Measurements from ENCODE around the gene TRAK2.

DNA sequence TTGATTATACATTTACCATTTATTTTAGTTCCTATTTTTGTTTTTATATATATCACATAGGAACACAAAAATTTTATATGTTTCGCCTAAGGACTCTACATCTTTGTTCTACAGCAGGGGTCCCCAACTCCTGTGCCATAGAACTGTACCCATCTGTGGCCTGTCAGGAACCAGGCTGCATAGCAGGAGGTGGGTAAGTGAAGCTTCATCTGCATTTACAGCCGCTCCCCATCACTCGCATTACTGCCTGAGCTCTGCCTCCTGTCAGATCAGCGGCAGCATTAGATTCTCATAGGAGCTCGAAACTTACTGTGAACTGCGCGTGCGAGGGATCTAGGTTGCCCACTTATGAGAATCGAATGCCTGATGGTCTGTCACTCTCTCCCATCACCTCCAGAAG is 25.3 kb downstream of the TRAK2 start:
- TF ChIP-seq, protein P1, sequence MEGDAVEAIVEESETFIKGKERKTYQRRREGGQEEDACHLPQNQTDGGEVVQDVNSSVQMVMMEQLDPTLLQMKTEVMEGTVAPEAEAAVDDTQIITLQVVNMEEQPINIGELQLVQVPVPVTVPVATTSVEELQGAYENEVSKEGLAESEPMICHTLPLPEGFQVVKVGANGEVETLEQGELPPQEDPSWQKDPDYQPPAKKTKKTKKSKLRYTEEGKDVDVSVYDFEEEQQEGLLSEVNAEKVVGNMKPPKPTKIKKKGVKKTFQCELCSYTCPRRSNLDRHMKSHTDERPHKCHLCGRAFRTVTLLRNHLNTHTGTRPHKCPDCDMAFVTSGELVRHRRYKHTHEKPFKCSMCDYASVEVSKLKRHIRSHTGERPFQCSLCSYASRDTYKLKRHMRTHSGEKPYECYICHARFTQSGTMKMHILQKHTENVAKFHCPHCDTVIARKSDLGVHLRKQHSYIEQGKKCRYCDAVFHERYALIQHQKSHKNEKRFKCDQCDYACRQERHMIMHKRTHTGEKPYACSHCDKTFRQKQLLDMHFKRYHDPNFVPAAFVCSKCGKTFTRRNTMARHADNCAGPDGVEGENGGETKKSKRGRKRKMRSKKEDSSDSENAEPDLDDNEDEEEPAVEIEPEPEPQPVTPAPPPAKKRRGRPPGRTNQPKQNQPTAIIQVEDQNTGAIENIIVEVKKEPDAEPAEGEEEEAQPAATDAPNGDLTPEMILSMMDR (conservative IDR thresholded peaks at IDR 0.05; ENCODE audit: low read depth, low read length): no peak
- TF ChIP-seq EZH2 (IDR thresholded peaks at IDR 0.05; ENCODE audit: low read length, unreplicated experiment): no peak
